NT2/D1 (cell line): ENCODE measurements around the gene RASAL2.

Experiments used
- YY1 ChIP-seq: IDR thresholded peaks from 2 replicates; pipeline ENCODE4 v1.6.1; 2011; ENCODE audit not compliant: insufficient read length, insufficient read depth
- ZNF274 ChIP-seq: IDR thresholded peaks from 2 replicates; pipeline ENCODE4 v1.6.1; 2011; ENCODE audit warnings: mild to moderate bottlenecking, low read depth, low read length

DNA sequence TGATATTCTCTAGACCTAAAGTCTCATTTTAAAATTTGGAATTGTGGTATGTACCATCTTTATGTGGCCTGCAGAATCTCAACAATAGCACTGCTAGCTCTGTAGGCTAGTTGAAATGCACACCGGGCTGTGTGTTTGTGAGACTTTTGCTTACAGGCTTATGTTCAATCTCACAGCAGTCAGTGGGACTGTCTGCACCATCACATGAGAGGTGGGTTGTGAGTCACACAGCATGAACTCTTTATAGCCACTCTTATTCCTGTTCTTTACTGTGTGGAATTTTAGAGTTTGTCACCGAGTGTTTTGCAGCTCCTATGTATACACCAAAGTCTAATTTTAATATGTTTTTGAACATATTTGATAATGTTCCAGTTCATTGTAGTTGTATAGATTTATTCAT lies 74.6 kb downstream of the RASAL2 start:
- no peak for TF ChIP-seq ZNF274
- no peak for TF ChIP-seq YY1
